ENCODE data around the gene INSC.

GRCh38 chr11:15266999-15267398, 152.3 kb downstream of the INSC start:
- TF ChIP-seq CTCF (IDR thresholded peaks at IDR 0.05) (no peak), POLR2A (IDR thresholded peaks at IDR 0.05) (no peak), POLR2AphosphoS5 (IDR thresholded peaks at IDR 0.05) (no peak)

Data from prostate gland (tissue), 2 donors.